GM19438 (cell line): ENCODE measurements around the gene KAT8.
A peak's percentile ranks its signal among the peaks of the same experiment; 100 is the strongest.
"Not testable (repeated sequence)": the region's sequence is repeated elsewhere in the genome, so short reads cannot be mapped to it uniquely, and the experiment has no call there.

Experiments
- ATAC-seq: cut with Tn5 transposase; IDR thresholded peaks from one replicate; pipeline ENCODE4 v1.9.1; 2021; ENCODE audit warnings: low read depth; ENCODE audit not compliant: unreplicated experiment

KAT8 gene

GRCh38 chr16:31143011-31143693 lies 25.7 kb downstream of the KAT8 start:
- no peak for ATAC-seq

GRCh38 chr16:31143694-31144148 lies 26.3 kb downstream of the KAT8 start:
- ATAC-seq: no peak

GRCh38 chr16:31144418-31144817 lies 27.0 kb downstream of the KAT8 start:
- ATAC-seq: not testable (repeated sequence)

GRCh38 chr16:31145398-31145990 lies 28.0 kb downstream of the KAT8 start:
- no peak for ATAC-seq

GRCh38 chr16:31147574-31147973 lies 30.1 kb downstream of the KAT8 start:
- ATAC-seq: no peak

- no peak for ATAC-seq
Observed at GRCh38 chr16:31148281-31148728, 30.8 kb downstream of the KAT8 start.

GRCh38 chr16:31148896-31149295 lies 31.4 kb downstream of the KAT8 start:
- ATAC-seq: no peak

- no peak for ATAC-seq
Observed at GRCh38 chr16:31149332-31149731, 31.9 kb downstream of the KAT8 start.

GRCh38 chr16:31149894-31150890 lies 32.7 kb downstream of the KAT8 start, which contains the start of gene PRSS36:
Gene PRSS36 (minus strand): TSS chr16:31150066. CDS start chr16:31150035, 31 bp downstream.
- ATAC-seq: no peak

GRCh38 chr16:31150976-31151375 lies 33.5 kb downstream of the KAT8 start:
- not testable (repeated sequence) for ATAC-seq

- ATAC-seq: no peak
Observed at GRCh38 chr16:31157136-31157535, 39.7 kb downstream of the KAT8 start.

GRCh38 chr16:31167315-31167714 lies 49.9 kb downstream of the KAT8 start:
- no peak for ATAC-seq

GRCh38 chr16:31168848-31169247 lies 51.4 kb downstream of the KAT8 start:
- no peak for ATAC-seq

- ATAC-seq: not testable (repeated sequence)
Observed at GRCh38 chr16:31170048-31170447, 52.6 kb downstream of the KAT8 start.

GRCh38 chr16:31177136-31177535 lies 59.7 kb downstream of the KAT8 start:
- ATAC-seq: no peak

GRCh38 chr16:31179219-31179746 lies 61.8 kb downstream of the KAT8 start:
- peak; percentile 1 for ATAC-seq

- peak; percentile 59 for ATAC-seq
Observed at GRCh38 chr16:31179747-31180459, 62.4 kb downstream of the KAT8 start, which contains the start of gene FUS. Gene FUS (plus strand): TSS chr16:31180139. CDS start chr16:31180215, 76 bp downstream.
